ENCODE measurements around the gene EPHB4.

Gene EPHB4

GRCh38 chr7:100826514-100827329 lies 601 bp downstream of the EPHB4 start:
- Histone ChIP-seq H3K4me1 (ENCODE audit: control insufficient read depth, insufficient read depth, low read length) (peaks cover 11% of the 10 kb centered on the region; the same call in 1 of the 2 replicates), H3K36me3 (ENCODE audit: control insufficient read depth, insufficient read depth, low read length) (peaks cover 36% of the 10 kb centered on the region), H3K27ac (ENCODE audit: low read depth, low read length) (peak overlapping the region; percentile 97), H3K9ac (ENCODE audit: low read depth, low read length) (peak overlapping the region; percentile 87), H3K9me3 (ENCODE audit: control insufficient read depth, insufficient read depth, low read length) (no peaks in the 10 kb centered on the region), H3K27me3 (ENCODE audit: control insufficient read depth, insufficient read depth, low read length) (no peaks in the 10 kb centered on the region), H3K4me3 (ENCODE audit: low read depth, low read length) (peak overlapping the region; percentile 98)

GRCh38 chr7:100825751-100826513 lies 1.4 kb downstream of the EPHB4 start:
- H3K4me3 ChIP-seq (ENCODE audit: low read depth, low read length), result peak overlapping the region; percentile 98
- H3K9me3 ChIP-seq (ENCODE audit: control insufficient read depth, insufficient read depth, low read length), result no peaks in the 10 kb centered on the region
- H3K9ac ChIP-seq (ENCODE audit: low read depth, low read length), result peak overlapping the region; percentile 87
- no peaks in the 10 kb centered on the region for H3K27me3 ChIP-seq (ENCODE audit: control insufficient read depth, insufficient read depth, low read length)
- H3K36me3 ChIP-seq (ENCODE audit: control insufficient read depth, insufficient read depth, low read length), result peaks cover 44% of the 10 kb centered on the region
- peak overlapping the region; percentile 12 for H3K27ac ChIP-seq (ENCODE audit: low read depth, low read length)
- H3K4me1 ChIP-seq (ENCODE audit: control insufficient read depth, insufficient read depth, low read length), result peaks cover 11% of the 10 kb centered on the region; the same call in 1 of the 2 replicates

GRCh38 chr7:100825215-100825671 lies 2.1 kb downstream of the EPHB4 start:
- no peak overlapping the region for H3K27ac ChIP-seq (ENCODE audit: low read depth, low read length)
- peaks cover 50% of the 10 kb centered on the region for H3K36me3 ChIP-seq (ENCODE audit: control insufficient read depth, insufficient read depth, low read length)
- peak overlapping the region; percentile 98 for H3K4me3 ChIP-seq (ENCODE audit: low read depth, low read length)
- H3K27me3 ChIP-seq (ENCODE audit: control insufficient read depth, insufficient read depth, low read length), result no peaks in the 10 kb centered on the region
- no peaks in the 10 kb centered on the region for H3K9me3 ChIP-seq (ENCODE audit: control insufficient read depth, insufficient read depth, low read length)
- 0 out of 2 replicates have a peak overlapping the region, but pooled peaks have one; percentile 87 for H3K9ac ChIP-seq (ENCODE audit: low read depth, low read length)
- H3K4me1 ChIP-seq (ENCODE audit: control insufficient read depth, insufficient read depth, low read length), result peaks cover 11% of the 10 kb centered on the region; the same call in 1 of the 2 replicates

GRCh38 chr7:100824499-100825214 lies 2.7 kb downstream of the EPHB4 start:
- no peak overlapping the region for H3K9ac ChIP-seq (ENCODE audit: low read depth, low read length)

GRCh38 chr7:100823534-100823933 lies 3.8 kb downstream of the EPHB4 start:
- no peak overlapping the region for H3K9ac ChIP-seq (ENCODE audit: low read depth, low read length)
- H3K36me3 ChIP-seq (ENCODE audit: control insufficient read depth, insufficient read depth, low read length), result peaks cover 68% of the 10 kb centered on the region
- no peak overlapping the region for H3K27ac ChIP-seq (ENCODE audit: low read depth, low read length)
- H3K4me3 ChIP-seq (ENCODE audit: low read depth, low read length), result no peak overlapping the region
- no peaks in the 10 kb centered on the region for H3K9me3 ChIP-seq (ENCODE audit: control insufficient read depth, insufficient read depth, low read length)
- peaks cover 11% of the 10 kb centered on the region; the same call in 1 of the 2 replicates for H3K4me1 ChIP-seq (ENCODE audit: control insufficient read depth, insufficient read depth, low read length)
- H3K27me3 ChIP-seq (ENCODE audit: control insufficient read depth, insufficient read depth, low read length), result no peaks in the 10 kb centered on the region

More at GRCh38 chr7:100824499-100825214, 2.7 kb downstream of the EPHB4 start:
- Histone ChIP-seq H3K4me1 (ENCODE audit: control insufficient read depth, insufficient read depth, low read length) (peaks cover 11% of the 10 kb centered on the region; the same call in 1 of the 2 replicates), H3K27me3 (ENCODE audit: control insufficient read depth, insufficient read depth, low read length) (no peaks in the 10 kb centered on the region), H3K36me3 (ENCODE audit: control insufficient read depth, insufficient read depth, low read length) (peaks cover 56% of the 10 kb centered on the region), H3K4me3 (ENCODE audit: low read depth, low read length) (peak overlapping the region; percentile 98), H3K9me3 (ENCODE audit: control insufficient read depth, insufficient read depth, low read length) (no peaks in the 10 kb centered on the region), H3K27ac (ENCODE audit: low read depth, low read length) (no peak overlapping the region)

GRCh38 chr7:100823140-100823525 lies 4.2 kb downstream of the EPHB4 start:
- Histone ChIP-seq H3K4me3 (ENCODE audit: low read depth, low read length) (no peak overlapping the region), H3K9me3 (ENCODE audit: control insufficient read depth, insufficient read depth, low read length) (no peaks in the 10 kb centered on the region), H3K4me1 (ENCODE audit: control insufficient read depth, insufficient read depth, low read length) (peaks cover 11% of the 10 kb centered on the region; the same call in 1 of the 2 replicates), H3K36me3 (ENCODE audit: control insufficient read depth, insufficient read depth, low read length) (peaks cover 72% of the 10 kb centered on the region), H3K27me3 (ENCODE audit: control insufficient read depth, insufficient read depth, low read length) (no peaks in the 10 kb centered on the region), H3K9ac (ENCODE audit: low read depth, low read length) (no peak overlapping the region), H3K27ac (ENCODE audit: low read depth, low read length) (no peak overlapping the region)

GRCh38 chr7:100822236-100823139 lies 4.8 kb downstream of the EPHB4 start:
- Histone ChIP-seq H3K4me3 (ENCODE audit: low read depth, low read length) (no peak overlapping the region), H3K36me3 (ENCODE audit: control insufficient read depth, insufficient read depth, low read length) (peaks cover 76% of the 10 kb centered on the region), H3K4me1 (ENCODE audit: control insufficient read depth, insufficient read depth, low read length) (peaks cover 11% of the 10 kb centered on the region; the same call in 1 of the 2 replicates), H3K27ac (ENCODE audit: low read depth, low read length) (no peak overlapping the region), H3K27me3 (ENCODE audit: control insufficient read depth, insufficient read depth, low read length) (no peaks in the 10 kb centered on the region), H3K9me3 (ENCODE audit: control insufficient read depth, insufficient read depth, low read length) (no peaks in the 10 kb centered on the region), H3K9ac (ENCODE audit: low read depth, low read length) (no peak overlapping the region)

- Histone ChIP-seq H3K9ac (ENCODE audit: low read depth, low read length) (no peak overlapping the region), H3K4me1 (ENCODE audit: control insufficient read depth, insufficient read depth, low read length) (no peaks in the 10 kb centered on the region), H3K36me3 (ENCODE audit: control insufficient read depth, insufficient read depth, low read length) (peaks cover 97% of the 10 kb centered on the region), H3K4me3 (ENCODE audit: low read depth, low read length) (no peak overlapping the region), H3K27ac (ENCODE audit: low read depth, low read length) (no peak overlapping the region), H3K9me3 (ENCODE audit: control insufficient read depth, insufficient read depth, low read length) (no peaks in the 10 kb centered on the region), H3K27me3 (ENCODE audit: control insufficient read depth, insufficient read depth, low read length) (no peaks in the 10 kb centered on the region)
Measured at GRCh38 chr7:100819586-100819985, 7.7 kb downstream of the EPHB4 start.

GRCh38 chr7:100818825-100819224 lies 8.5 kb downstream of the EPHB4 start:
- H3K27me3 ChIP-seq (ENCODE audit: control insufficient read depth, insufficient read depth, low read length), result no peaks in the 10 kb centered on the region
- H3K9ac ChIP-seq (ENCODE audit: low read depth, low read length), result no peak overlapping the region
- H3K4me3 ChIP-seq (ENCODE audit: low read depth, low read length), result no peak overlapping the region
- H3K27ac ChIP-seq (ENCODE audit: low read depth, low read length), result no peak overlapping the region
- H3K36me3 ChIP-seq (ENCODE audit: control insufficient read depth, insufficient read depth, low read length), result peaks cover 97% of the 10 kb centered on the region
- no peaks in the 10 kb centered on the region for H3K9me3 ChIP-seq (ENCODE audit: control insufficient read depth, insufficient read depth, low read length)
- H3K4me1 ChIP-seq (ENCODE audit: control insufficient read depth, insufficient read depth, low read length), result no peaks in the 10 kb centered on the region

GRCh38 chr7:100818366-100818765 lies 9.0 kb downstream of the EPHB4 start:
- Histone ChIP-seq H3K9ac (ENCODE audit: low read depth, low read length) (no peak overlapping the region), H3K27ac (ENCODE audit: low read depth, low read length) (no peak overlapping the region), H3K36me3 (ENCODE audit: control insufficient read depth, insufficient read depth, low read length) (peaks cover 97% of the 10 kb centered on the region), H3K4me3 (ENCODE audit: low read depth, low read length) (no peak overlapping the region), H3K4me1 (ENCODE audit: control insufficient read depth, insufficient read depth, low read length) (no peaks in the 10 kb centered on the region), H3K9me3 (ENCODE audit: control insufficient read depth, insufficient read depth, low read length) (no peaks in the 10 kb centered on the region), H3K27me3 (ENCODE audit: control insufficient read depth, insufficient read depth, low read length) (no peaks in the 10 kb centered on the region)
